Mesodermal cell (in vitro differentiated cells): ENCODE data around the gene ETNK1. TPM values are rescaled to one million over a fixed set of nuclear protein-coding genes. Genes with fewer than 3 reads are reported as not detected.
"Not testable (repeated sequence)": the region's sequence is repeated elsewhere in the genome, so short reads cannot be mapped to it uniquely, and the experiment has no call there.

Source experiments
- H3K27ac ChIP-seq: 2 replicates; pipeline ENCODE4 v1.7.0; 2013; ENCODE audit warnings: mild to moderate bottlenecking, low read depth, low read length, moderate library complexity; ENCODE audit not compliant: severe bottlenecking
- H3K36me3 ChIP-seq: 2 replicates; pipeline ENCODE4 v1.7.1; 2013; ENCODE audit warnings: mild to moderate bottlenecking, low read length, moderate library complexity; ENCODE audit not compliant: control insufficient read depth, insufficient read depth
- H3K4me1 ChIP-seq: one replicate; pipeline ENCODE4 v1.7.1; 2013; ENCODE audit warnings: mild to moderate bottlenecking, low read length; ENCODE audit not compliant: insufficient read depth, control insufficient read depth, poor library complexity, severe bottlenecking
- H3K4me3 ChIP-seq: 2 replicates; pipeline ENCODE4 v1.7.0; 2013; ENCODE audit warnings: low read length, control low read depth, mild to moderate bottlenecking; ENCODE audit not compliant: insufficient read depth, poor library complexity, severe bottlenecking; ENCODE audit errors: extremely low read depth
- H3K9me3 ChIP-seq: 2 replicates; pipeline ENCODE4 v1.7.1; 2013; ENCODE audit warnings: mild to moderate bottlenecking, low read length, moderate library complexity; ENCODE audit not compliant: control insufficient read depth
- WGBS, 2 experiments: methylation state at CpG; one replicate each; pipeline ENCODE4 v1.1.5; 2013; ENCODE audit warnings: missing lambda C conversion rate in 2 of 2; ENCODE audit not compliant: insufficient coverage in 2 of 2; 5-methylcytosine and 5-hydroxymethylcytosine counted together
- polyA plus RNA-seq, 2 experiments: library from polyadenylated mRNA; stranded (reverse); fragments of 50-300 nt; gene quantifications; one replicate each; pipeline ENCODE4 v1.2.3, GENCODE V29; 2013

Gene ETNK1
- 42.8 TPM for polyA plus RNA-seq (2013, experiment 1 of 2)
- polyA plus RNA-seq (2013, experiment 2 of 2) = 44.6 TPM

DNA sequence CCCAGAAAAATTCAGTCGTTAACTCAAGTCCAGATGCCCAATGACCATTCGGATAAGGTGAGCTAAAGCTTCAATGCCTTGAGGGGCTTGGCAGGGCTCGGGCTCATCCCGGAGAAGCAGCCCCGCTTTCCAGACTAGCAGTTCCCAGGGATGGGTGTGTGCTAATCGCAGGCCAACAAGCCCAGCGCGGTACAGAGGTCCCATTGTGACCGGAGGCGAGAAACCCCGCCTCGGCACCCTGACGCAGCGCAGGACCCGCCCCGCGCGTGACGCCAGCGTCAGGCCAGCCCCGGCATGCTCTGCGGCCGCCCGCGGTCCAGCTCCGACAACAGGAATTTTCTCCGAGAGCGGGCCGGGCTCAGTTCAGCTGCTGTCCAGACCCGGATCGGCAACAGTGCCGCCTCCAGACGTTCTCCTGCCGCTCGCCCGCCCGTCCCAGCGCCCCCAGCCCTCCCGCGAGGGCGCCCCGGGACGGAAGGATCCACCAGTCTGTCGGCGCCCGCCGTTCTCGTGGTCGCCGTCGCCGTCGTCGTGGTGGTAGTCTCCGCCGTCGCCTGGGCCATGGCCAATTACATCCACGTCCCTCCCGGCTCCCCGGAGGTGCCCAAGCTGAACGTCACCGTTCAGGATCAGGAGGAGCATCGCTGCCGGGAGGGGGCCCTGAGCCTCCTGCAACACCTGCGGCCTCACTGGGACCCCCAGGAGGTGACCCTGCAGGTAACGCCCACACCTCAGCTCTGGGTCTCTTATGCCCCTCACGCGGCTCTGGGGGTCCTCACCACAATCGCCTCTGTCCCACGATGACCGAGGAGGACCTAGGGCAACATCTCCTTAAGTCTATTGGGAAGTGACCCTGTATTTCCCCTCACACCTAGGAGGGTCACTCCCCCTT, at the start of gene ETNK1:
Gene ETNK1, plus strand, starts transcription at position 302 of the 892 bp plus-strand sequence. Its CDS starts 260 bp downstream, at position 562.
- Histone ChIP-seq H3K36me3 (no peaks in the 10 kb centered on the region), H3K4me3 (peak within 1 kb of the TSS; percentile 89), H3K27ac (peak within 1 kb of the TSS; percentile 95), H3K4me1 (peaks cover 5% of the 10 kb centered on the region), H3K9me3 (no peaks in the 10 kb centered on the region)
- 0 to 1% methylated on average over 65 to 67 of the region's 71 CpGs for WGBS, 2 experiments

DNA sequence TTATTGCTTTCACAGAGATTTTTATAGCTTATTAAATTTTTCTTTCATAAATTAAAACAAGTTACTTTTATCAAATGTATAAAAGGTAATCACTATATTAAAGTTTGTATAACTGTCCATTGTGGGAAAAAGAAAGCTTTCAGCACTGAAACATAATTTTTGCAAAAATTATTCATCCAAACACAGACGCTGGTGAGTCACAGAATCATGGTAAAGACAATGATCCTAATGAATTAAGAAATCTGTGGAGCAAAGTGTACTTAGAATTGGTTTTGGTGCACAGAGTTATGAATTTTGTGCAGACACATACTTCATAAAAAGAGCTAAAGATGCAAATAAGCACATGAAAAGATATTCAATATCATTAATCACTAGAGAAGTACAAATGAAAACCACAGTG, 48.9 kb upstream of the ETNK1 start:
- no peak overlapping the region for H3K4me3 ChIP-seq
- H3K36me3 ChIP-seq = no peaks in the 10 kb centered on the region
- no peaks in the 10 kb centered on the region for H3K4me1 ChIP-seq
- H3K27ac ChIP-seq = no peak overlapping the region
- WGBS, 2 experiments = no CpG with 5 or more reads among the region's 1 CpG
- H3K9me3 ChIP-seq = no peaks in the 10 kb centered on the region

DNA sequence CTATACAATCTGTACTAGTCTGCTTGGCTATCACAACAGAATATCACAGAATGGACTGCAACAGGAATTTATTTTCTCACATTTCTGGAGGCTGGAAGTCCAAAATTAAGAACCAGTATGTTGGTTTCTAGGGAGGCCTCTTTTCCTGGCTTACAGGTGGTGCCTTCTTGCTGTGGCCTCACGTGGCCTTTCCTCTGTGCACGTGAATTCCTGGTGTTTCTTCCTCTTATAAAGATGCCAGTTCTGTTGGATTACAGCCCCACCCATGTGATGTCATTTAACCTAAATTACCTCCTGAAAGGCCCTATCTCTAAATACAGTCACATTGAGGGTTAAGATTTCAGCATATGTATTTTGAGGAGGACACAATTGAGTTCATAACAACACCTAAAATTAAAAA, 48.5 kb upstream of the ETNK1 start:
- H3K27ac ChIP-seq = no peak overlapping the region
- no peaks in the 10 kb centered on the region for H3K36me3 ChIP-seq
- H3K4me1 ChIP-seq = no peaks in the 10 kb centered on the region
- no peaks in the 10 kb centered on the region for H3K9me3 ChIP-seq
- no peak overlapping the region for H3K4me3 ChIP-seq
- 84 to 86% methylated on average over 1 to 2 of the region's 2 CpGs for WGBS, 2 experiments

DNA sequence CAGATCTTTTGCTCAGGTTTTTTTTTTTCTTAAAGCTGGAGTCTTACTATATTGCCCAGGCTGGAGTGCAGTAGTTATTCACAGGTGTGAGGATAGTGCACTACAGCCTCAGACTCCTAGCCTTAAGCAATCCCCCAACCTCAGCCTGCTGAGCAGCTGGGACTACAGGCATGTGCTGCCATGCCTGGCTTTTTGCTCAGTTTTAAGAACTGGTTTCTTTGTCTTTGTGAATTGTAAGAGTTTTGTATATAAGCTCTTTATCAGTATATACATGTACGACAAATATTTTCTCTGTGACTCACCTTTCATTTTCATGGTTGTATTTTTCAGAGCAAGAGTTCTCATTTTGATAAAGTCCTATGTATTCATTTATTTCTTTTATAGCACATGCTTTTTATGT, 47.3 kb upstream of the ETNK1 start:
- no peaks in the 10 kb centered on the region for H3K4me1 ChIP-seq
- no peak overlapping the region for H3K4me3 ChIP-seq
- no peaks in the 10 kb centered on the region for H3K36me3 ChIP-seq
- no CpG with 5 or more reads among the region's 1 CpG for WGBS, 2 experiments
- H3K9me3 ChIP-seq = no peaks in the 10 kb centered on the region
- no peak overlapping the region for H3K27ac ChIP-seq

DNA sequence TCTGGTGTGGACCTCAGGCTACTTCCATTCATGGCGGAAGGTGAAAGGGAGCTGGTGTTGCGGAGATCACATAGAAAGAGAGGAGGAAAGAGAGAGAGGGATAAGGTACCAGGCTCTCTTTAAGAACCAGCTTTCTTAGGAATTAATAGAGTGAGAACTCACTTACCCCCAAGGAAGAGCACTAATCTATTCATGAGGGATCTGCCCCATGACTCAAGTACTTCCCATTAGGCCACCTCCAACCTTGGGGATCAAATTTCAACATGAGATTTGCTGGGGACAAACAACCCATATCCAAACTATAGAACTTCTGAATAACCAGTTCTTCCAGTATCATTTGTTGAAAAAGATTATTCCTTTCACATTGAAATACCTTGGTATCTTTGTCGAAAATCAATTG, 46.6 kb upstream of the ETNK1 start:
- Histone ChIP-seq H3K4me3 (no peak overlapping the region), H3K36me3 (no peaks in the 10 kb centered on the region), H3K4me1 (no peaks in the 10 kb centered on the region), H3K27ac (no peak overlapping the region), H3K9me3 (no peaks in the 10 kb centered on the region)
- no CpG with 5 or more reads among the region's 3 CpGs for WGBS, 2 experiments

GRCh38 chr12:22588817-22589216, 36.2 kb upstream of the ETNK1 start:
- no CpG with 5 or more reads among the region's 4 CpGs for WGBS, 2 experiments
- Histone ChIP-seq H3K4me1 (no peaks in the 10 kb centered on the region), H3K27ac (no peak overlapping the region), H3K4me3 (no peak overlapping the region), H3K36me3 (no peaks in the 10 kb centered on the region), H3K9me3 (no peaks in the 10 kb centered on the region)

DNA sequence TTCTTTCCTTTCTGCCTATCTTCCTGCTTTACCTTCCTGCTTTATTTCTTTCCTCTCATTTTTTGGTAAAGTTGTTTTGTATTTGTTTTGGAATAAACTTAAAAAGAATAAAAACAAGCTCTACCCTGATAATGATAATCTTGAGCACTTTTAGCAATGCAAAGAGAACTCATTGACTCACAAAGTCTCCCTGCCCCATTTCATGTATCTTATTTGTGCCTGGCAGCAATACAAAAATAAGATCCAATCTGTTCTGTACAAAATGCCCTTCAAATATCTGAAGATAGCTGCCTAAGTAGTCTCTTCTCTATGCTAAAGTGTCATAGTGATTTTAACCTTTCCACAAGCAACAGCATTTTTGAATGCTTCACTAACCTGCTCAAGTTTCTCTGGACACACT, 31.1 kb upstream of the ETNK1 start:
- Histone ChIP-seq H3K27ac (no peak overlapping the region), H3K9me3 (no peaks in the 10 kb centered on the region), H3K4me1 (no peaks in the 10 kb centered on the region)

DNA sequence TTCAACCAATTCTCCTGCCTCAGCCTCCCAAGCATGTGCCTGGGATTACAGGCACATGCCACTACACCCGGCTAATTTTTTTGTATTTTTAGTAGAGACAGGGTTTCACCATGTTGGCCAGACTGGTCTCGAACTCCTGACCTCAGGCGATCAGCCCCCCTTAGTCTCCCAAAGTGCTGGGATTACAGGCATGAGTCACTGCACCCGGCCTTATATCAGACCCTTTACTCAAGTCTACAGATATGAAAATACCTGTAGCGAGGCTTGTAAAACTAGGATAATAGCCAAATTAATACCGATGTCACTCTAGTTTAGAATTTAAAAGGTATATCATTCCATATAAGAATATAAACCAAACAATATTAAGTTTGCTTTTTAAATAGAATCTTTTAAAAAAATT, 27.4 kb upstream of the ETNK1 start:
- not testable (repeated sequence) for H3K9me3 ChIP-seq, H3K36me3 ChIP-seq, H3K27ac ChIP-seq, H3K4me1 ChIP-seq, H3K4me3 ChIP-seq
- 86% methylated on average over 3 of the region's 6 CpGs; no CpG with 5 or more reads in 1 of the 2 experiments for WGBS, 2 experiments

More for the DNA sequence above, 31.1 kb upstream of the ETNK1 start:
- Histone ChIP-seq H3K36me3 (no peaks in the 10 kb centered on the region), H3K4me3 (no peak overlapping the region)

GRCh38 chr12:22598141-22598762, 26.7 kb upstream of the ETNK1 start:
- H3K4me3 ChIP-seq = no peak overlapping the region
- no CpG with 5 or more reads among the region's 2 CpGs for WGBS, 2 experiments
- H3K9me3 ChIP-seq = no peaks in the 10 kb centered on the region
- no peak overlapping the region for H3K27ac ChIP-seq
- H3K36me3 ChIP-seq = no peaks in the 10 kb centered on the region
- no peaks in the 10 kb centered on the region for H3K4me1 ChIP-seq

DNA sequence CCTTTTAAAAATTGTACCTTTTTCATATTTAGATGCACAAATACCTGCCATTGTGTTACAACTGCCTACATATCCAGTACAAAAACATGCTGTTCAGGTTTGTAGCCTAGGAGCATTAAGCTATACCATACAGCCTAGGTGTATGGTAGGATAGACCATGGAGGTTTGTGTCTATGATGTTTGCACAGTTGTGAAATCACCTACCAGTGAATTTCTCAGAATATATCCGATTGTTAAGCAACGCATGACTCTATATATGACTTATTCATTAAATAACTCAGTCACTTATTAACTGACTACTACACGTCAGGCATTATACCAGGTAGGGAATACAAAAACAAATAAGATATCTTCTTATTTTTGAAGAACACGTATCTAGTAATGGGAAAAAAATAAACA, 26.2 kb upstream of the ETNK1 start:
- H3K4me1 ChIP-seq = no peaks in the 10 kb centered on the region
- no CpG with 5 or more reads among the region's 4 CpGs for whole genome bisulfite sequencing, 2 experiments
- H3K27ac ChIP-seq = no peak overlapping the region
- no peak overlapping the region for H3K4me3 ChIP-seq
- no peaks in the 10 kb centered on the region for H3K36me3 ChIP-seq
- H3K9me3 ChIP-seq = no peaks in the 10 kb centered on the region

DNA sequence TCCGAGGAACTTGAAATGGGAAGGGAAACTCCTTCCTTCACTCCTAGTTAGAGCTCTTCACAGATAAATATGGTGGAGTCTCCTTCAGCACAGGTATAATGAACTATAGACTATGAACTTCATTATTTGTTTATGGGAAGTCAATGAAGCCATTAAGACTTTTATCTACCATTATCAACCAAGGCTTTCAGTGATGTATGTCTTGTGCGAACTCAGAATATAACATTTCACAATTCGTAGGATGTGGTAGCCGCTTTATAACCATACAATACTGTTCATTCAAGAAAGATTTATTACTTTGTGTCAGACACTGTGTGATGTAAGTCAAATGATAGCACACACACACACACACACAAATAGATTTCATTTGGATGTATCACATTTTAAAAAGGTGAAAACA, 24.8 kb upstream of the ETNK1 start:
- Histone ChIP-seq H3K27ac (no peak overlapping the region), H3K4me1 (no peaks in the 10 kb centered on the region), H3K4me3 (no peak overlapping the region), H3K9me3 (no peaks in the 10 kb centered on the region), H3K36me3 (no peaks in the 10 kb centered on the region)
- no CpG with 5 or more reads among the region's 4 CpGs for whole genome bisulfite sequencing, 2 experiments
